GM19452 (cell line): ENCODE results near the gene GPX3.

ENCODE experiments used
- ATAC-seq: cut with Tn5 transposase; IDR thresholded peaks from one replicate; pipeline ENCODE4 v1.9.1; 2021; ENCODE audit not compliant: unreplicated experiment

The GPX3 gene

GRCh38 chr5:151055336-151055735 lies 34.9 kb downstream of the GPX3 start:
- no peak for ATAC-seq

DNA sequence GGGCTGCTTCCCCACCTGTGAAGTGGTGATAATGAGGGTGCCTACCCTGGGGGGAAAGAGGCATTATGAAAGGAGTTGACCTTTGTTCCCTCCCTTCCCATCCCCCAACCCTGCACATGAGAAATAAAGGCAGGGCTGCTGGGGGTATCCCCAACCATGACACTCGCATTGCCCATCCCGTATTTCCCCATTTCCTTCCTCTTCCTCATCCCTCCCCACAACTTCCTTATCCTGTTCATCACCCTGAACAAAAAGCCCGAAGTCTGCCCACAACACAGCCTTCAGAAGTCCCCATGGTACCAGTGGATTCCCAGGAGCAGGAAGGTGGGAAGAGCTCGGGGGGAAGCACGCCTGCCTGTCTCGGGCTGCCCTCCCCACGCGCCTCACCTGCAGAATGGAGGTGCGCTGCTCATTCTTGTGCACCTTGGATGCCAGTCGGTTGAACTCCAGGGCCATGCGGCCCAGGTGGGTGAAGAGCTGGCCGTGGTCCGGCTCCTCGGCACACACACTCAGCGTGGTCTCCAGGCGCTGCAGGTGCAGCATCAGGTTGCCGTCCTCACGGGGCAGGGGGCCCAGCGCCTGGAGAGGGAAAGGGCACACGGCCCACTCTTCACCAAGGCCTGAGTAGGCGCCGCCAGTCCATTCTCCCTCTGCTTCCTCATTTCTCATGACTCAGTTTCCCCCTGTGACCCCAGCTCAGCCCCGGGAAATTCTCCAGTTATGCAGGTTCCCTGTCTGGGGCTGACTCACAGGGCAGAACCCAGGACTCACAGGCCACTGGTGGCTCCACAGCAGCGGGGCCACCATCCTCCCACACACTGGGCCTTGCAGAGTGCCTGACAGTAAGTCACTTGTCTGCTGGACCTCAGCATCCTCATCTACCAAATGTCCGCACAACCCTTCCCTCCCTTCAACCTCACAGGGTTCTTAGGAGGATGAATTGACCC lies 36.3 kb downstream of the GPX3 start:
- ATAC-seq = no peak

DNA sequence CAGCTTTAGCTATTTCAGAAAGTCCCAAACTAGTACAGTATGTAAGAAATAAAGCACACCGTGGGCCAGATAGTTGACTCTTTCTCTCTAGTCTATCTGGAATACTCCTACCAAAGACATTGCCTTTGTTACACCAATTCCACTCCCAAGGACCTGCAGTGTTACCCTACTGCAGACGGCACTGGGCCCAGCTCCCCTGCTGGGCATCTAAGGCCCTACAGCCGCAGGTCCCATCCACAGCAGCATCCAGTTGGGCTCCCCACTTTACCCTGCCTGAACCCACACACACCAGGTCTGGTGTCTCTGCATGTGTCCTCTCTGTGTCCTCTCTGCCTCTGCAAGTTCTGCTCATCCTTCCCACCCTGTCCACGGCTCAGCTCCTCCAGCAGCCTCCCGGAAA lies 37.9 kb downstream of the GPX3 start:
- ATAC-seq = no peak

GRCh38 chr5:151058891-151059489 lies 38.6 kb downstream of the GPX3 start:
- no peak for ATAC-seq

DNA sequence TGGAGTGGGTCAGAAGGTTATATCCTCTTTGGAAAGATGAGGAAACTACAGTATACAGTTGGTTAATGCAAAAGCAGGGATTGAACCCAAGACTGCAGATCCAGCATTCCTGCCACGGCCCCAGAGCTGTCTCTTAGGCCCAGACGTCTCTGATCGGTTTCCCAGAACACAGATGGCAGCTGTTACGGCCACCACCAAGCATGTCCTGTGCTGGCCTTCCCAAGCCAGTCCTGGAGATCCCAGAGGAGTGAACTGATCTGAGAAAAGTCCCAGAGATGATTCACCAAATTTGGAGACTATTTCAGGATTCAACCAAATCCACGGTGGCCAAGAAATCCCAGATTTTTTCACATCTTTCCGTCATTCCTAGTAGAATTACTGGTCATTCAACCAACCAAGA lies 40.4 kb downstream of the GPX3 start:
- ATAC-seq = no peak

GRCh38 chr5:151062405-151063141 lies 42.2 kb downstream of the GPX3 start:
- ATAC-seq = no peak

- no peak for ATAC-seq
Observed at GRCh38 chr5:151063142-151063989, 43.0 kb downstream of the GPX3 start.

GRCh38 chr5:151064916-151065499 lies 44.6 kb downstream of the GPX3 start:
- ATAC-seq = no peak

GRCh38 chr5:151065609-151066008 lies 45.2 kb downstream of the GPX3 start:
- ATAC-seq = no peak

GRCh38 chr5:151066920-151067319 lies 46.5 kb downstream of the GPX3 start:
- no peak for ATAC-seq

- no peak for ATAC-seq
Observed at GRCh38 chr5:151067632-151068432, 47.4 kb downstream of the GPX3 start.

DNA sequence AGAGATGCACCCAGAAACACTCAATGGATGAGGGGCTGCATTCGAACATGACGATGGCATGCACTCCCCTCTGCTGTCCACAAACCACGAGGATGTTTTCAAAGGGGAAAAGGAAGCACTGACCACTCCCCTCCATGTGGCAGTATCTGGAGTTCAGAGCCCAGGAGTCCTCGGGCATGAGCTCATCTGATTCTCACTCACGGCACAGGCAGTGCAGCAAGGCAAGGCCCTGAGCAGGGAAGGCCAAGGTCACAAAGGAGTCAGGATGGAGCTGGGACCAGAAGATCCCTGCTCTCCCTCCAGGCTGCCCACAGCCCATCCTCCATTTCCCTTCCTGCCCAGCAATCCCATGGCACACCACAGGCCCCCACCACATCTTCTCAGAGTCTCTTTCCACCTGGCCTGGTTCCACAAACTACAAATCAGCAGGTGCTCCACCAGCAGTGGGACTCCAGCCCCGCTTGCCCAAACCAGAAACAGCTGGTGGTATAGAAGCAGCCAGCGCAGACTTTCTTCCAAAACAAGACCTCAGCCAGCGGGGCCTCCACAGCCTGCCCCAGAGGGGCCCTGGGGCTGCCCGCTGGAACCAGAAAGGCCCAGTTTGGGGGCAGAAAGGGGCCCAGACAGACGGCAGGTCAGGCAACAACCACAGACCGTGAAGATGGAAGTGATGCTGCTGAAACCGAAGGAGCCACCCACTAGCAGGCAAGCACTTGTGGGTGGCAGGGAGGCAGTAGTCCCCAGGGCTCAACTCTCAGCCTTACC lies 48.2 kb downstream of the GPX3 start:
- peak; percentile 72 for ATAC-seq

GRCh38 chr5:151070449-151070848 lies 50.1 kb downstream of the GPX3 start:
- ATAC-seq = no peak

DNA sequence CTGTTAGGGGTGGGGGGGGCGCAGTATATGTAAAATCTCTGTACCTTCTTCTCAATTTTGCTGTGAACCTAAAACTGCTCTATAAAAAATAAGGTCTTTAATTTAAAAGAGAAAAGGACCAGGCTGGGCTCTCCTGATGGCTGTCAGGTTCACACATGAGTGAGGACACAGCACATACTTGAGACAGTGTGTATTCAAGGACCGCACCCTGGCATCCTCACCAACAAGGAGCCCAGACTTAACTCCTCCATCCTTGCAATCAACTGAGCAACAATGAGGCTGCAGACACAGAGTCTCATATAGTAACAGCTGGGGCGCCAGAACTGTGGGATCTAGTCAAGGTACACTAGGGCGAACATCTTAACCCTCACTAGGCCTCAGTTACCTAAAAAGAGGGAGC lies 50.6 kb downstream of the GPX3 start:
- no peak for ATAC-seq

DNA sequence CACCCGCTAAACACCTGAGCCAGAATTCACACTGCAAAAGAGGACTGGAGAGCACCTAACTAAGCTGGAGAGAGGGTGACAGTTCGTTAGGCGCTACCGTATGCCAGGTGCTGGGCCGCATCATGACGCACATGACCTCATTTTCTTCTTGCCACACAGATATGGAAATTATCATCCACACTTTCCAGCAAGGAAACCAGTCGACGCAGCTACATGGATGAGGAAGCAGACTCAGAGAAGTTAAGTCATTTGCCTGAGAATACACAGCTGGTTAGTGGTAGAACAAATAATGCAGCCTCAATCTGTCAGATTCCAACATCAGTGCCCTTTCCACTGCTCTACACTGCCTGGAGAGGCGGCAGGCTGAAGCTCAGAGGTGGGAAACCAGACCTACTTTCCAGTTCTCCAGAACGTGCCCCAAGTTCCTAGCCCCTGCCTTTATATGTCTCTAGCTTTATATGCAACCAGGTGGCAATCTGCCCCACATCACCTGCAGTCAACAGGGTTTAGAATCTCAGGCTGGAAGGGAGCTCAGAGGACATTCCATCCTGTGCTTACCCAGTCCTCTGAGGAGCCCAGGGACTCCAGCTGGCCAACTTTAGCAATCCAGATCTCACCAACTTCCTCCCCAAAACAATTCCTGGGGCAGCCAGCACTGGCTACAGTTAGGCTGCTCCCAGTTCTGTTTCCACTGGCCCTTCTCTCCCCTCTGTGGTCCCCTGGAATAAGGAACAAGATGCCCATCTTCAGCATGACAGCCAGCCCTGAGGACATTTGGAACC lies 51.6 kb downstream of the GPX3 start:
- ATAC-seq = no peak

- no peak for ATAC-seq
Observed at GRCh38 chr5:151072630-151073025, 52.2 kb downstream of the GPX3 start.

GRCh38 chr5:151073280-151073679 lies 52.9 kb downstream of the GPX3 start:
- no peak for ATAC-seq

- ATAC-seq = no peak
Observed at GRCh38 chr5:151074557-151074956, 54.2 kb downstream of the GPX3 start.
